Hindlimb muscle (tissue), 1 donor: ENCODE results near the gene ARPC2. TPM values are rescaled to one million over a fixed set of nuclear protein-coding genes. Genes with fewer than 3 reads are reported as not detected.
"Not testable (repeated sequence)": the region's sequence is repeated elsewhere in the genome, so short reads cannot be mapped to it uniquely, and the experiment has no call there.

Source experiments
- DNase-seq: peaks from one replicate; pipeline ENCODE4 v3.0.0-alpha.2; 2013
- polyA plus RNA-seq: library from polyadenylated mRNA; unstranded; fragments of 120-200 nt; gene quantifications from one replicate; pipeline ENCODE4 v1.2.1, GENCODE V29; 2013; ENCODE audit not compliant: insufficient read length

ARPC2 gene
- 212 TPM for polyA plus RNA-seq

DNA sequence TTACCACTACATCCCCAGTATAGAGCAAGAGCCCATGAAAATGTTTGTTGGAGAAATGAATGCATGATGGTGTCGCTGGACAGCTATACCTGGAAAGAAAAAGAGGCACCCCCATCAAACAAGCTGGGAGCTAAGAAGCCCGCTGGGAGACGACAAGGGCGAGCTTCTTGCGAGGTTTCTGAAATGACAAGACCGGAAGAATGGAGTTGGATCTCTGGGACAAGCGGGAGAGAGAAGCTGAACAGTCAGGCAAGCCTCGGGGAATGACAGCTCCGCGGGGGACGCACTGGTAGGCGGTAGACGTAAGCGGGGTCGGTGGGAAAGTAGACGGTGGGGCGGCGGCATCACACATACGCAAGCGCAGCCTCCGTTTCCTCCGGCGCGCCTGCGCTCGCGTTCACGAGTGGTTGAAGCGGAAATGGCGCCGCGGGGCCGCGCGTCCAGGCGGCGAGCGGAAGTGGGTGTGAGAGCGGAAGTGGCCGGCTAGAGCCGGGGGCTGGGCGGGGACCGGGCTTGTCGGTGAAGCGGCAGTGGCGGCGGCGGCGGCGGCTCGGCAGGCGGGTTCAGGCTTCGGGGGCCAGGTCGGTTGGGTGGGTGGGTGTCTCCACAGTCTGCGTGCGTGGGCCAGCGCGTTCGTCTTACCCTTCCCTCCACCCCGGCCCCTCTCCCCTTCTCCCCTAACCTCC, at the start of gene ARPC2:
Gene ARPC2, plus strand, starts transcription at position 516 of the 686 bp plus-strand sequence. CDS start 282 bp downstream, outside the sequence.
- peak; percentile 98 for DNase-seq

DNA sequence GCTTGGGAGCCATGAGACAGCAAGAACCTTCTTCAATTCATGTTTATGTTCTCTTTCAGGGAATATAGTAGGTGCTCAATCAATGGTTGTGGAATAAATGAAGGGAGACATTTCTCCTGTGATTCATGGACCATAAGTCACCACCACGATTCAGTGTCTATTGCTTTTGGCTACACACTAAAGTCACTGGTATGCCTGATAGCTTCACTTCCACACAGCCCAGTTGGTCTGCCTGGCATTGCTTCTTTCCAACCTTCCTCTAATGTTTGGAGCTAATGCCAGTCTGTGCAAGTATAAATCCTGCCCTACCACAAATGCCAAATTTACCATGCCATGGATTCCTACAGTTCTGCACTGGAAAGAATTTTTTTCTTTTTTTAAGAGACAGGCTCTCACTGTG, 49.0 kb upstream of the ARPC2 start:
- DNase-seq = no peak

DNA sequence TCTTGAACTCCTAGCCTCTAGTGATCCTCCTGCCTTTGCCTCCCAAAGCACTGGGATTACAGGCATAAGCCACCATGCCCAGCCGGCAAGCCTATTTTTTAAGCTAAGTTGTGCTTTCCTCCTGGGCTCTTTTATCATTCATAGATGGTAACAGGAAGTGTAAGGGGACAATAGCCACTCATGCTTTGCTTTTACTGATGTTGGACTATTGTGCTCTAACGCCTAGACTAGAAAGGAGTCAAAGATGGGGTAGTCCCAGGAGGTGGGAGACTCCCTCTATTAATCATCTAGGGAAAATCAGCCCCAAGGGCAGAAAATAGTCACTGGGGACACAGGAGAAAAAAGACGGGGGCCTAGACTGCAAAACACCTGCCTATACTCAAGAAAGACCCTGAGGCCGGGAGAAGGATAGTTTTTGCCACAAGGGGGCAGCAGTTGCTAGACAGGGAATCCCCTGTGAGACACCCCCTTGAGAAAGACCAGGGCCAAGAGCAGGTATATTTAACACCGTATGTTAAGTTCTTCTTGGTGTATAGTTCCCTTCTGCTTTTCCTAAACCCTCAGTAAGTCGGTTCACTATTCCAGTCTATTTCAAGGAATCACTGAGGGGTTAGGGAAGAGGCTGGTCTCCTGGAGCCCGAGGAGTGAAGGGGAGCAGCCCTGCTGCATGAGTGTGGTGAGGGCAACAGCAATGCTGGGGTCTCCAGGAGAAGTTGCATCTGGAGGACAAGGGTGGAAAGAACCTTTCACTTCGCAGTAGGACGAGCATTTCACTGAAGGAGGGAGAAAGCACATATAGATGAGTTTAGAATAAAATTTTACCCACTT, 48.1 kb upstream of the ARPC2 start:
- no peak for DNase-seq

DNA sequence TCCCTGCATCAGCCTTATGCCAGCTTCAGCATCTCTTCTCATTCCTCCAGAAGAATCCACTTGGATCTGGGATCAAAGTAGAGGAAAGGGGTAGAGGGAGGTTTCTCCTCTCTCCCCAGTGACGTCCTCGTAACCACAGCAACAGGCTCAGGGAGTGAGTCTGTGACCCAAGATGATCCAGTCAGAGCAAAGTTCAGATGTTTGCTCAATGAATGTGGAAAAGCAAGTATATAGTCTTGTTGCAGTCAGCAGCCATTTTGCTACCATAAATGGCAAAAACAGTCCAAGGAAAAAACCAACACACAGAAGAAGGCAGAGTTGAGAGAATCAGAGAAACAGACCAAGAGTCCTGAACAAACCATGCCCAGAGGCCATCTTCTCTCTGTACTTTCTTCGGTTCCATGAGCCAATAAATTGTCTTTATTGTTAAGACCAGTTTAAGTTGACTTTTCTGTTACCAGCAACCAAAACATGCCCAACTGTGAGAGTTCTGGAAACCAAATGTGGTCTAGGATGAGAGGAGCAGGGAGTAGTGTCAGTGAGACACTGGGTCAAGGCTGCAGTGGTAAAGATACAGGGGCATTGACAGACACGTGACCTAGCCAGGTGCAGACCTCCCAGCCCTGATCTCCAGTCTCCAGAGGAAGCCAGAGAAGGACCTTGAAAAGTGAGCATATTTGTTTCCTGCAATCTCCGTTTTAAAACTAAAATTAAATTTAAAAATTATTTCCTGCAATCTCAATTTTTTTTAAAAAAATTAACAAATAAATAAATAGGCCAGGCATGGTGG, 47.0 kb upstream of the ARPC2 start:
- no peak for DNase-seq

DNA sequence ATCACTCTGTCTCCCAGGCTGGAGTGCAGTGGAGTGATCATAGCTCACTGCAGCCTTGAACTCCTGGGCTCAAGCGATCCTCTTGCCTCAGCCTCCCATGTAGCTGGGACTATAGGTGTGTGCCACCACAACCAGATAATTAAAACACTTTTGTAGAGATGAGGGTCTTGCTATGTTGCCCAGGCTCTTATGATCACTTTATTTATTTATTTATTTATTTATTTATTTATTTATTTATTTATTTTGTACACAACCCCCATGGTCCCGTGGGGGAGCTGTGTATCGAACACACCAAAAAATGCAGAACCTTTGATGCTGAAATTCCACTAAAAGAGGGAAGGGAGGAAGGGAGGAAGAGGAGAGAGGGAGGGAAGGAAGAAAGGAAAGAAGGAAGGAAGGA, 45.2 kb upstream of the ARPC2 start:
- not testable (repeated sequence) for DNase-seq

DNA sequence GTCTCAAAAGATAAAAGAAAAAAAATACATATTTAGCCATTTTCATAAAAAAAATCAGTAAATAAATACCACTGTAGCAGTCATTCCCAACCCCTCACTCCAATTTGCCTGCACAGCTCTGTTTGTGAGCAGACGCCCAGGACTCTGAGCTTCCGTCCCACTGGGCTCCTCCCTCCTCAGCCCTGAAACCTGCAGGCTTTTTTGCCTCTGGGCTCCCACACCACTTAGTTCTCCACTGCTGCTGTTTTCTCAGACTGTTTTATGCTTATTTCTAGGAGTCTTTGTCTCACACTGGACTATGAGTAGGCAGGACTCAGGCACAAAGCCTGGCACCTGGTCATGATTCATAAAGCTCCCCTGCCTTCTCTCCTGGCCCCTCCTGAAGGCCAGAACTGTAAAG, 44.1 kb upstream of the ARPC2 start:
- DNase-seq = no peak

DNA sequence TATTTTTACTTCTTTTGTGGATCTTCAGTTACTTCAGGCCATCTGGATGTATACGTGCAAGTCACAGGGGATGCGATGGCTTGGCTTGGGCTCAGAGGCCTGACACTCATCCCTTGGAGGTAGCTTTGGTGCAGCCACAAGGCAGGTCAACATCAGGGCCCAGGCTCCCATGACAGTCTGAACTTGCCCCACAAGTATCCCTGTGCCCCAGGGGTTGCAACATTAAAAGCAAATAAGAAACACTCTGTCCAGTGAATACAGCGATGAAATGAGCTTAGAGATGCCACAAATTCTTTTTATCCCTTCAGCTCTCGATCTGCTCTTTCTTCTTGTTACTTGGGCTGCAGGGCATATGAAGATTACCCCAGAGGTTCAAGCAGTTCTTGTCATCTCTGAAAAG, 37.2 kb upstream of the ARPC2 start:
- DNase-seq = no peak

DNA sequence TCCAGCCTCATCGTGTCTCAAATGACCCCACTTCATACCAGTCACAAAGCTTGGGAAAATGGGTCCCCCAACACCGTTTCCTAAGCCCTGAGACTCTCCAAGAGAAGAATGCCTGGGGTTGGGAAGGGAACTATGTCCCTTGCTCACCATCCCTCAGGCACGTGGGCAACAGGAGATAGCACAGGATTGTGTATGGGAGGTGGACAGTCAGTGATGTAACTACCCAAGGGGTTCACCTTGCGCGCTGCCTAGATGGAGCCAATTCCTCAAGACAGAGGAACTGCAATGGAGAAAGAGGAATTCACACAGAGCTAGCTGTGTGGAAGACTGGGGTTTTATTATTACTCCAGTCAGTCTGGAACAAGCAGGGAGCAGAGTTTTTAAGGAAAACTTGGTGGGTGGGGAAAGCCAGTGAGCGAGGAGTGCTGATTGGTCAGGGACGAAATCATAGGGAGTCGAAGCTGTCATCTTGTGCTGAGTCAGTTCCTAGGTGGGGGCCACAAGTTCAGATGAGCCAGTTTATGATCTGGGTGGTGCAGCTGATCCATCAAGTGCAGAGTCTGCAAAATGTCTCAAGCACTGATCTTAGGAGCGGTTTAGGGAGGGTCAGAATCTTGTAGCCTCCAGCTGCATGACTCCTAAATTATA, 36.4 kb upstream of the ARPC2 start:
- DNase-seq = no peak

DNA sequence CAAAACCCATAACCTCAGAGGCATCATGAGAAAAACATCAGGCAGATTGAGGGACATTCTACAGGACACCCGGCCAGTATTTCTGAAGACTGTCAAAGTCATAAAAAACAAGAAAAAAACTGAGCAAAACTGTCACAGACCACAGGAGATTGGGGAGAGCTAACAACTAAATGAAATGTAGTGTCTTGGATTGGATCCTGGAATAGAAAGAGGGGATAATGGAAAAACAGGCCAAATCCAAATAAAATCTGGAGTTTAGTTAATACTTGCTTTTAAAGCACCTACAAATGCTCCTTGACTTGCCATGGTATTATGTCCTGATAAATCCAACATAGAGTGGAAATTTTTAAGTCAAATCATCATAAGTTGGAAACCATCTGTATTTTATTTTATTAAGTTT, 32.7 kb upstream of the ARPC2 start:
- peak; percentile 49 for DNase-seq

DNA sequence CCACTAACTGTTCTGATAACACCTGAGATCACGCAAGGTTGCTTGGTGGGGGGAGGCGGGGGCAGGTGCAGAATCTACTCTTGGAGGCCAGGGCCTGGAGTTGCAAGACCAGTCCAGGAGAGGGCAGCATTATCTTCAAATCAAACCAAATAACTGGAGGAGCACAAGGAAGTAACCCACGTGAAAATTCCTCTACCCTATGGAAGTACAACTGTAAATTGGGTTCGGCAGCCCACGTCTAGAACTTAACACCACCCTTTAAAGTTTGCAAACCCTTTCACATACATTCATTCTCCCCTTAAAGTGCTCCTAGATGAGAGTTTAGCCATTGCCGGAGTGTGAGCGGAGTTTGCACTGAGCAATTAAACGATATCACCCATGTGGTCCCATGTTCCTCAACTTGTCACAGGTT, 30.6 kb upstream of the ARPC2 start:
- peak; percentile 57 for DNase-seq

DNA sequence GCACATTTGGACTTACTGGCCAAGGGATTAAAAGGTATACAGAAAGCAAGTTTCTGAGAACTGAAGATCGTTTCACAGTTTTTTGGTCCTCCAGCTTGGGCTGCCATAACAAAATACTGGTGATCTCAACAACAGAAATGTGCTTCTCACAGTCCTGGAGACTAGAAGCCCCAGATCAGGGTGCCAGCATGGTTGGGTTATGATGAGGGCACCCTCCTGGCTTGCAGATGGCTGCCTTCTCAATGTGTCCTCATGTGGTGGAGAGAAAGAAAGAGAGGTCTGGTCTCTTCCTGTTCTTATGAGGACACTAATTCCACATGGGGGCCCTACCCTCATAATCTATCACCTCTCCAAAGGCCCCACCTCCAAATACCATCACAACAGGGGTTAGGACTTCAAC, 30.1 kb upstream of the ARPC2 start:
- DNase-seq = no peak

DNA sequence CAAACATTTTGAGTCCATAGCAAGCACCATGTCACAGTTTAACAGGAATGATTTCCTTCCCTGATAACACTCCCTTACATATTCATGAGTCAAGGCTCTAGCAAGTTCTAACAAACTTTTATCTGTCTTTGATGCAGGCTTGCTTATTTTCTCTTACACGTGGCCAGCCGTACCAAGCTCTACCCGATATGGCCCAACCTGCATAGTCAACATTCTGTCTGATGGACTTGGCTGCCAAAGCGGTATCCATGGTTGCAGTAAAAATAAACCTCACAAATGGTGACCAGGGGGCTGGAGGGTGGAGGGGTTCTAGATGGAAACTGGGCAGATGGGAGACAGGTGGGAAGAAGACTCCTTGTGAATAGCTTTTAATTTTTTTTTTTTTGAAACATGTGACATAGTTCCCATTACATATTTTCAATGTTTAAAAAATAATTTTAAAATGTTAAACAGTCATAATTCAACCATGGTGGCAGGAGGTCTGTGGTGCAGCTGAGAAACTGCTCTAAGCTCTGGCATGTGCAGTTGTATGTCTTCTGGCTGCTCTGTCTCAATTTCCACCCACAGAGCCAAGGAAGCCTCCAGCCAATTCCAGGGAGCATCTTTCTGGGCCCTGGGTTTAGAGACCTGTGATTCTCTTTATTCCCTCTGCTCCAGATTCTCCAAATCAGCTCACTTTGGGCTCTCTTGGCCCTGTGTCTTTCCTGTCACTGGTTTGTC, 29.5 kb upstream of the ARPC2 start:
- DNase-seq = peak; percentile 79

DNA sequence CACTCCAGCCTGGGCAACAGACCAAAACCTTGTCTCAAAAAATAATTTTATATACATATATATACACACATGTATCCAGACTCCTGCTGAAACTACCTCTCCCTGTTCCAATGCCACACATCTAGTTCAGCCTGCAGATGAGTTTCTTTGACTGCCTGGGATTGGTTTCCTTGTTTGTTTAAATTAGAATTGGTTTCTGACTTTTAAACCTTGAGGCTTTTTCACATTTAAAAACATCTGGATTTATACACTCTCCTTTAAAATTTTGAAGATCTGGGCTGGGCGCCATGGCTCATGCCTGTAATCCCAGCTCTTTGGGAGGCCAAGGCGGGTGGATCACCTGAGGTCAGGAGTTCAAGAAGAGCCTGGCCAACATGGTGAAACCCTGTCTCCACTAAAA, 28.5 kb upstream of the ARPC2 start:
- no peak for DNase-seq

DNA sequence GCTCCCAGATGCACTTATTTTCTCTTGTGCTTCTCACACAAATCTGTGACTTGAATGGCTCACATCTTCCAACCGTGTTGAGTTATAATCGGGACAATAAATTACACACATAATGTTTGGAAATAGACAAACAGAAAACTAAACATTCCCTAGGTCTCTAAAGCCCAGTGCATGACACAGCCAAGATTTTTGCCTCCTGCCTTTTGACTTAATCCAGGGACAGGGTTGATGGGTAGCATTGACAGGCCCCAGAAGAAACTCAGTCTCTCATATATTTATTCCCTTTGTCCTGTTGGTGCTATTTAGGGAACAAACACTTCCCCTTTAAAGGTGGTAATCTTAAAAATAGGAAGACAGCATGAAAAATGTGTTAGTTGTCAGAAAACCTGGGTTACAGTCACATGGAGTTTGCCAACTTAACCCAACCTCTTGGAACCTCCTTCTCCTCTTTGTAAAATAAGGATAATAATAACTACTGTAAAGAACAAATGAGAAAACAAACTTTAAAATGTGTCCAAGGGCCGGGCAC, 24.0 kb upstream of the ARPC2 start:
- no peak for DNase-seq

DNA sequence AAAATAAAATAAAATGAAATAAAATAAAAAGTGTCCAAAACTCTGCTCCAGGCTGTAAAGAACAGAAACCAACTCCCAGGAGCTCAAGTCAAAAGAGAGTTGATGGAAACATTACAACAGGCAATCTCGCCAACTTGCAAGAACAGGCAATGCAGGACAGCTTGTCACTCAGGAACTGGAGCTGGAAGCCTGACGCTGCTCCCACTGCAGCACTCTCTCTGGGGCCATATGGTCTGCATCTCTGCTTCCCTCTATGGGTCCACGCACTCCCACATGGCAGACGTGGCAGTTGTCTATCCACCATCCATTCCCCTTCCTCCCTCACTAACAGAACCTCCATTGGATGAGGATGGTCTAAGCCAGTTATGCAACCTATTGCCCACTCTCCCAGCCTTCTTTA, 23.3 kb upstream of the ARPC2 start:
- no peak for DNase-seq

DNA sequence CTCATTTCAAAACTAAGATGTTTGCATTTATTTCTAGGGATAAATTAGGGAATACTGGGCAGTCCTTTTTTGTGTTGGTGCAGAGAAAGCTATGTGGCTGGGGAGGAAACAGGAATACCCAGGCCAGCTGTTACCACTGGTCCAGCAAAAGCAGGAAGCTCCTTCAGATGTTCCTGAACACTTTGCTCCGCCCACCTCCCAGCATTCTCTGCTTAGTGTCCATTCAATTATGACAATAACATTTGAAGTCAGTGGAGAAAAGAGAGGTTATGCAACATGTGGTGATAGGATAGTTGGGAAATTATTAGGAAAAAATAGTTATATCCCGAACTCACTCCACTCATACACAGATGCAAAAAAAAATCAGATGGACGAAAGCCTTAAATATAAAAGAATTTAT, 22.1 kb upstream of the ARPC2 start:
- no peak for DNase-seq

DNA sequence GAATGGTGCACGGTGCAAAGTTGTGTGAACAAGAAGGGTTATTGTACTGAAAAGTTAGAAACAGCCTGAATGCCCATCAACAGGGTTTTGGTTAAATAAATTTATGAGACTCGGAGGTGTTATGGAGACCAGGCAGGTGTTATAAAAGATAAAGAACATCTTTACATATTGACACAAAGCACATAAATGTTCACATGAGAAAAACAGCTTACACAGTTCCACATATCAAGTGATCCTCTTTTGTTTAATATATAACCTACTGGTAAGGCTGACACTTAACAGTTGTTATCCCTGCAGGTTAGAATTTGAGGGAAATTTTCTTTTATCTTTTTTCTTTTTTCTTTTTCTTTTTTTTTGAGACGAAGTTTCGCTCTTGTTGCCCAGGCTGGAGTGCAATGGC, 20.0 kb upstream of the ARPC2 start:
- DNase-seq = no peak

DNA sequence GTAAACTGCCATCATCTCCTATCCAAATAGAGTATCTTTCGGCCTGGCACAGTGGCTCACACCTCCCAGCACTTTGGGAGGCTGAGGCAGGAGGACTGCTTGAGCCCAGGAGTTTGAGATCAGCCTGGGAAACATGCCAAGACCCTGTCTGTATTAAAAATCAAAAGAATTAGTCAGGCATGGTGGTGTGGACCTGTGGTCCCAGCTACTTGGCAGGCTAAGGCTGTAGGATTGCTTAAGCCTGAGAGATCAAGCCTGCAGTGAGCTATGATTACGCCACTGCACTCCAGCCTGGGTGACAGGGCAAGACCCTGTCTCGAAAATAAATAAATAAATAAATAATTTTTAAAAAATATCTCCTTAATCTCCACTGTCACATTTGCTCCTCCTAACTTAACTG, 14.7 kb upstream of the ARPC2 start:
- DNase-seq = no peak

DNA sequence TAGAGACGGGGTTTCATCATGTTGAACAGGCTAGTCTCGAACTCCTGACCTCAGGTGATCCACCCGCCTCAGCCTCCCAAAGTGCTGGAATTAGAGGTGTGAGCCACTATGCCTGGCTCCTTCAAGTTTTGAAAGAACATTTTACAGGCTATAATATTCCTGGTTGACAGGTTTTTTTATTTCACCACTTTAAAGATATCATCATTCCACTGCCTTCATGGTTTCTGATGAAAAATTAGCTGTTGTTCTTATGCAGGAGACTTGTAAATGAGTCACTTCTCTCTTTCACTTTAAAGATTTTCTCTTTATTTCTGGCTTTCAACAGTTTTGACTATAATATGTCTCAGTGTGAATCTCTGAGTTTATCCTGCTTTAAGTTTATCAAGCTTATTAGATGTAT, 7.9 kb upstream of the ARPC2 start:
- no peak for DNase-seq

DNA sequence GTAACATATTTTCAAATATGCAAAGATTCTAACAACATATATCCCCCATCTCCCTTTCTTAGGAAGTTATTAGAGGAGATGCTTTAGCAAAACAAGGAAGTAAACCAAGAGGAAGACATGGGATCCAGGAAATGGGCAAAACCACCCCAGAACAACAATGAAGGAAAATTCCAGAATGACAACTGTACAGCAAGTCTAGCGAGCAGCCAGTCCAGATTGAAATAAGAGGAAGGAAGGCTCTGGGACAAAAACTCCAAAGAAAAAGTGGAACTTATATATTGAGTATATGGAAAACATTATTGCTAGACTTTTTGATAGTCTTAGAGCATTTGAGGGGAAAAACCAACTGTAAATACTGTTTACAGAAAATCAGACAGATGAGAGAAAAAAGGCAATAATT, 2.9 kb upstream of the ARPC2 start:
- no peak for DNase-seq

DNA sequence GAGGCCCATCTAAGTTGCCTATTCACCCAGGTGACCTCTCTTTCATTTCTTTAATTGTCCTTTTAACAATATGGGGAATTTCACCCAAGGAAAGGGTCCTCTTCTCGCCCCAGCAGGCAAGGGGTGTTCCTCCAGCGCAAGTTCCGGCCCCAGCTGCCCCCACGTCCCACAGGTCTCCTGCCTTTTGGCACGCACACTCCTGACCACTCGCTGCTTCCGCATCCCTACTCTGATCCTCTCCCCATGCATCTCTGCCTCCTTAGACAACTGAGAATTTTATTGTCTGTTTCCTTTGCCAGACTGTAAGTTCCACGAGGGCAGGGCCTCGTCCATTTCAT, 684 bp upstream of the ARPC2 start:
- peak; percentile 29 for DNase-seq
